Activated CD4-positive, alpha-beta T cell treated with anti-CD3 and anti-CD28 coated beads, Interleukin-10, Interleukin-2, amounts not matched to agents 100 ng/mL and 50 ng/mL, durations not matched to agents 16 hours and 8 hours (primary cell): Measurements from ENCODE around the gene AKAP6.
"Not testable (repeated sequence)": the region's sequence is repeated elsewhere in the genome, so short reads cannot be mapped to it uniquely, and the experiment has no call there.

Experiments used
- DNase-seq: peaks from one replicate; pipeline ENCODE4 v3.0.0-alpha.2; 2020

Gene AKAP6

DNA sequence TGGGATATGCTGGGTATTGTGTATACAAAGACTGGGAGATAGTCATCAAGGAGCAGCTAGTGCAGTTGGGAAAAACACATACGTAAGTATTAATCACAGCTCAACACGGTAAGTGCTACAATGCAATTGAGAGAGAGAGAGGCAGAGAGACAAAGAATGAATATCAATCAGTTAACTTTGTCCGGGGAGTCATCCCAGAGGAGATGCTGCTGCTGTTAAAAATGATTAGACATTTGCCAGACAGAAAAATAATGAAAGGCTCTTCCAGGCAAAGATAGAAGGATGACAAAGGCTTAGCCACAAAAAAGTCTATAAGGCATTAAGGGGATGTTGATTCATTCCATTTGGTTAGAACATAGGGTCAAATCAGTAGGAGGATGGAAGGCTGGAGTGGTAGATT, 45.1 kb downstream of the AKAP6 start:
- DNase-seq, result no peak

- DNase-seq, result no peak
Observed at GRCh38 chr14:32375663-32376062, 46.6 kb downstream of the AKAP6 start.

- DNase-seq, result no peak
Observed at GRCh38 chr14:32377046-32377646, 48.0 kb downstream of the AKAP6 start.

GRCh38 chr14:32378284-32378683, 49.2 kb downstream of the AKAP6 start:
- DNase-seq, result no peak

GRCh38 chr14:32379447-32379846, 50.3 kb downstream of the AKAP6 start:
- DNase-seq, result no peak

DNA sequence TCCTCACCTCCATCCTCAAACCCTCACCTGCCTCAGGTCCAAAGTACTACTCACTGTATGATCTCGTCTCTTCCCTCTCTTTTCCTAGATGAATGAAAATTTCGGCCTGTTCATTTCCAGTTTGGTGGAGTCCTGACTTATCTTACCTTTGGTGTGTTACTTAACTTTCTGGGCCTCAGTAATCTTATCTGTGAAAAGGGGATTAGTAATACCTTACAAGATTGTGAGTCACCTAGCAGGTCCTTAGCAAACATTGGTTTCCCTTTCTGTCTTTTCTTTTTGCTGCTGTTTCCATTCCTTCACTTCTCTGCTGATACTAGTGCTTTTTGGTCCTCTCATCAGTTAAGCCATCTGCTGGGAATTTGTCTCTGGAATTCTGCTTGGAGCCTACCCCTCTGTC, 52.8 kb downstream of the AKAP6 start:
- peak; percentile 15 for DNase-seq

- no peak for DNase-seq
Observed at GRCh38 chr14:32382704-32383103, 53.6 kb downstream of the AKAP6 start.

- no peak for DNase-seq
Observed at GRCh38 chr14:32383364-32384009, 54.4 kb downstream of the AKAP6 start.

DNA sequence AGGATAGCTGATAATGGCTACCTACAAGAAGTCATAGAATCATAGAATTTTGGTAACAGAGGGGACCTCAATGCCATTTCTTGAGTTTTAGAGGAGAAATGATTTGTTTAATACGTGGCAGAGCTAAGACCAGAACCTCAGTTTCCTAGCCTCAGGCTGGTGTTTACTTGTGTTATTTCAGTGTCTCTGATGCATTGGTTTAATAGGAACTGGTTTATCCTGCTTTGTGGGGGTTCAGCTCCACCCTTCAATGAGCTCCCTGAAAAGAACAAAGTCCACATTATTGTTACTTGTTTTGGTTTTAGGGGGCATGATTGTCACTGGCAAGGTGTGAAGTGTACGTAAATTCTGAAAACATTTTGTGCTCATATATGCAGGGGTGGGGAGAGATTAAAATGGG, 55.4 kb downstream of the AKAP6 start:
- DNase-seq, result no peak

GRCh38 chr14:32387295-32387694, 58.2 kb downstream of the AKAP6 start:
- not testable (repeated sequence) for DNase-seq

GRCh38 chr14:32393119-32393518, 64.0 kb downstream of the AKAP6 start:
- no peak for DNase-seq

DNA sequence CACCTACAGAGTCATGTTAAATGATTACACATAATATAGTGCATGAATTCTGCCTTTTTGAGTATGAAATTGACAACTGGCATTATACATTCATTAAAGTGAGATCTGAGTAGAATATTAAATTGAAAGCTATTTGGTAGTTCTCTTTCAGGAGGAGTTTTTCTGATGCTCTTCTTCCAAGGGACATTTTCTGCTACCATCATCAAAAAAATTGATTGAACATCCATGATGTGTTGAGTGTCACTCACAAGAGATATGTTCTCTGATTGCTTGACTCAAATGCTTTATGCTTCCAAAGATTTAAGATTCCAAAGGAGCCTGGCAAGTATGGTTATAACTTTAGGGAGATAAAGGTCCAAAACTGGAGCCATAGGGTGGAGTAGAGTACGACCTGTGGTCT, 64.9 kb downstream of the AKAP6 start:
- DNase-seq, result no peak

DNA sequence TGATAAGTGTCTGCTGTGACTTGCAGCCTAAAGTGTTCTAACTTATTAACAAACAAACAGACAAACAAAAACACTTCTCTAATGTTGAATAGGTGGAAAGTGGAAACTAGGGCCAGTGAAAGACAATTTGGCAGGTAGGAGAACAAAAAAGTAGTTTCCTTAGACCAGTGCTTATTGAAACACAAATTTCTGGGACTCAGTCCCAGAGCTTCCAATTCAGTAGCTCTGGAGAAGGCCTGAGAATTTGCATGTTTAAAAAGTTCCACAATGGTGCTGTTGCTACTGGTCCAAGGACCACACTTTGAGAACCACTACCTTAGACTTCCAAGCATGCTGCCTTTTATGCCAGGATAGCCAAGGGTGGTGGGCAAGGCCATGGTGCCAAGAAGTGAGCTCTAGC, 67.8 kb downstream of the AKAP6 start:
- DNase-seq, result no peak

- no peak for DNase-seq
Observed at GRCh38 chr14:32397861-32398640, 69.0 kb downstream of the AKAP6 start.

DNA sequence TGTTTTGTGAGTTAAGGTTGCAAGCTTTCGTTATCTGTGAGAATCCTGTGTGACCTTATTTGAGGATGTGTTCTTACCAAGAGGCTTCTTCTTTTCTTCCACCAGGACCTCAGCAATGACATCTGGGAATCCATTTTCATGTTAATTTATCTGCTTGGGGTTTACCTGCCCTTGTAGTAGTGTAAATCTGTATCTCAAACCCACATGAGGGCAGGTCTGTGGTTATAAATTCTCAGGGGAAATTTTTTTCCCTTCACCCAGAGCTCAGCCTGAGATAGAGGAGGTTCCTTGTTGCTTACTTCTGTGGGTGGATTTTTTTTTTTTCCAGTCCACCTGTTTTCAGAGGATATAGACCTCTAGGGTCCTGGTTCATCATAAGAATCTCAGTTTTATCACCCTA, 70.8 kb downstream of the AKAP6 start:
- DNase-seq, result no peak

DNA sequence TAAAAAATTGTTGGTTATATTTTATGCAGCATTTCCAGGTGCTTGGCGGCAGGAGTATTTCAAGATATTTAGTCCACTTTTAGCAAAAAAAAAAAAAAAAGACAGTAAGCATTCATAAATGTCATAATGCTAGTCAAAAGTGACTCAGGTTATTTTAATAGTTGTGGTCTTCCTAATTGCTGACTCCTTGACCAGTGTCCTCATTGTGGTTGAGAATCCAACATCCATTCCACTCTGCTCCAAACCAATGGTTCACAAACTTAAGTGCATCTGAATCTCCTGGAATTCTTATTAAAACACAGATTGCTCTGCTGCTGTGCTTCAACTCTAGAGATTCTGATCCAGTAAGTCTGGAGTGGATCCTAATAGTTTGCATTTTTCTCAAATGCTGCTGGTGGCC, 71.4 kb downstream of the AKAP6 start:
- DNase-seq, result no peak

DNA sequence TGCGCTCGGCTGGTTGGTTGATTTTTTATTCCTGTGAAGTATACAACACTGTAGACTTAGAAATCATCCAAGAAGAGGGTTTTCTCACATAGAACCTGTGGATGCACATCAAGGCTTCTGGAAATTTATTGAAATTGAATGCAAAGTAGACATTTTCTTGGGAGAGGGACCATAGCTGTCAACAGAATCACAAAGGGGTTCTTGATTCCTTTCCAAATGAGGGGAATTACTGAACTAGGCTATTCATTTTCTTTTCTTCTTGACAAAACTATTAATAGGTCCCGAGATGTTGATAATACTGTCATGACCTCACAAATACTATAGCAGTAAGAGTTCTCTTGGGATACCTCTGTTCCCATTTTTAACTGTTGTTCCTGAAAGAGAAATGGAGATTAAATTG, 73.9 kb downstream of the AKAP6 start:
- no peak for DNase-seq

- DNase-seq, result no peak
Observed at GRCh38 chr14:32403688-32404087, 74.6 kb downstream of the AKAP6 start.

- no peak for DNase-seq
Observed at GRCh38 chr14:32404784-32405573, 75.9 kb downstream of the AKAP6 start.

GRCh38 chr14:32405856-32406255, 76.8 kb downstream of the AKAP6 start:
- no peak for DNase-seq

DNA sequence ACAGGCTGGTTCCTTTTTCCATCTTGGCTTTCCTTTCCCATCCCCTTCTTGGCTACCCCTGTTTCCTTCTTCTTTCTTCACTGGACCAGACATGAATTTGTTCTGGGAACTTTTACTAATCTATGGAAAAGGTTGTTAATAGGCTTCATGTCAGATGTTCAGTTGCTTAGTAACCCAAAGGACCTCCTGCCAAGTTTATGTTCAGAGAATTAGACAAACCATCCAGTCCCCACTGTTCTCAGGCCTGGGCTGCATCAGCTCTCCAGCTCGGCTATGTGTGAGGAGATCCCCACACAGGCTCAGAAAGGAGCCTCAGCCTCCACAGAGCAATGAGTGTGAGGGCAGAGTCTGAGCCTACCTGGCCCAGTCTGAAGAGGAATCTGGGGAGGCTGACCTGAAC, 78.0 kb downstream of the AKAP6 start:
- no peak for DNase-seq

DNA sequence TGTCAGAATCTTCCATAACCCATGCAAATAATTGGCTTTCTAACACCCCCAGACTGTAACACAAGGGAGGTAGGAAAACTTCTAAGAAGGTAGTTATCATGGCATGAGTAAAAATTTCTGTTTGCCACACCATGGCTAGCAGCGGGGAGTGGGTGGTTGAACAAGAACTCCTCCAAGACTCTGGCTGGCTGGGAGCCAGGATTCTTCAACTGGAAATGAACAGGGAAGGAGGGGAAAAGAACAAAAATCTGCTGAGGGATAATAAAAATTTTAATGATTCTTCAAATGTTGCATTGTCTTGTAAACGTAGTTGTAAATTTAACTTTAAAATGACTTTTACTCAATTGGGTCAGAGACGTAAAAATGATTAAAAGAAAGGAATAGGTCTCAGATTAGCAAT, 78.9 kb downstream of the AKAP6 start:
- DNase-seq, result no peak

GRCh38 chr14:32412103-32412502, 83.0 kb downstream of the AKAP6 start:
- DNase-seq, result no peak

- DNase-seq, result no peak
Observed at GRCh38 chr14:32412532-32412931, 83.4 kb downstream of the AKAP6 start.
